Fibroblast of skin of left biceps (primary cell): ENCODE data around the gene KRT15.

Source experiments
- DNase-seq, 2 experiments: peaks; one replicate each; pipeline ENCODE4 v3.0.0-alpha.2; 2013; ENCODE audit warnings: low read depth in 2 of 2

The KRT15 gene

DNA sequence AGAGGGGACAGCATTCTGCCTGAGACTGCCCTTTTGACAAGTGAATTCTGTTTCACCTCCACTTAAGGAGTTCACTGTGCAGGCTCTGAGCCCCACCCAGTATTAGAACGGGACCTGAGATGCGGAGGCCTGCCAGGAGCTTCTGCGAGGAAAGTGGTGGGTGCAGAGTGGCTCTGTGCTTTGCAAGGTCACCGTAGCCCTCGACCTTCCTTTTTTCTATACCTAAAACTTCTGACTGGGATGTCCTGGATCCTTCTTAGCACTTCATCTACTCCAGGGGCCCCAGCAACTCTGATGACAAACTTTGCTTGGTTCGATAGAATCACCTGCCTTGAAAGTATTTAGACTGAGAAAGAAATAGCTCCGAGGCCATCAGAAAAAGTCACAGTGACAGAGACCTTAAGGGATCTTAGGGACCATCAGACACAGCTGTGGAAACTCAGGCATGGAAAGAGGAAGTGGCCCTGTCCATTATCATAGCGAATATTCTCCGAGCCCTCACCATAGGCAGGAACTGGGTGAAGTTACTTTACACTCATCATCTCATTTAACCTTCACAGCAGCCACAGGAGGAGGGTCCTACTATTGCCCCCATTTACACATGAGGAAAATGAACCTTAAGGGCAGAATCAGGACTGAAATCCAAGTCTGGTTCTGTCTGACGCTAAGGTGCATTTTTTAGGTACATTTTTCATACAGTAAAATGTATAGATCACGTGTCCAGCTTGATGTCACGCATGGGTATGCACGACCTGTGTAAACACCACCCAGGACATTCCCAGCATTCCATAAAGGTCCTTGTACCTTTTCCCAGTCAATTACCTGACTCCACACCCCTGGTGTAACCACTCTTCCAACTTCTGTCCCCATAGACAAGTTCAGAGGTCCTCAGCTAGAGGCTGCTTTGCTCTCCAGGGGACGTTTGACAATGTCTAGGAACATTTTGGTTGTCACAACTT lies 12.6 kb downstream of the KRT15 start:
- no peak for DNase-seq

DNA sequence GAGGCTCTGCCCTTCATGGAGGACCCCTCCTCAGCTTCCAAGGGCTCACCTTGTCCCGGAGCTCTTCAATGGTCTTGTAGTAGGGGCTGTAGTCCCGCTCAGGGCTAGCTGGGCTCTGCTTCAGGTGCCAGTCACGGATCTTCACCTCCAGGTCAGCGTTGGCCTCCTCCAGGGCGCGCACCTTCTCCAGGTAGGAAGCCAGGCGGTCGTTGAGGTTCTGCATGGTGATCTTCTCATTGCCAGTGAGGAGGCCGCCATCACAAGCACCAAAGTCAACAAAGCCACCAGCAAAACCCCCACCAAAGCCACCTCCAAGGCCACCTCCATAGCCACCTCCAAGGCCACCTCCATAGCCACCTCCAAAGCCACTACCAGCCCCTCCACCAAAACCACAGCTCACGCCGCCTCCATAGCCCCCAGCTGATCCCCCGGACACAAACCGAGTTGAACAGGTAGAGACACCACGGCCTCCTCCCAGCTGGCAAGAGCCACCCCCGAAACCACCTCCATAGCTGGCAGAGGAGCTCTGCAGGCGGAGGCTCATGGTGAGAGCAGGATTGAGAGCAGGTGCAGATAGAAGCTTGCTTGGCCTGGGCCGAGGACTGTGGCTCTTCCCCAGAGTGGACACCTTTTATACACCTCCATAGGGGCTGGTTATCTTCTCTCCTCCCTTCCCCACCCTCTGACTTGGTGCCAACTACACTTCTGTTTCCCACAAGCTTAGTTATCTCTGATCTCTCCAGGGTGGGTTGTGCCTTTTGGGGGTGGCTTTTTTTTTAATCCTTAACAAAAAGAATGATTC lies 13.5 kb downstream of the KRT15 start, which contains the start of gene KRT13:
TSS of gene KRT13 (minus strand) at position 606 of the 802 bp plus-strand sequence. CDS start at position 544, 62 bp downstream.
- no peak for DNase-seq

DNA sequence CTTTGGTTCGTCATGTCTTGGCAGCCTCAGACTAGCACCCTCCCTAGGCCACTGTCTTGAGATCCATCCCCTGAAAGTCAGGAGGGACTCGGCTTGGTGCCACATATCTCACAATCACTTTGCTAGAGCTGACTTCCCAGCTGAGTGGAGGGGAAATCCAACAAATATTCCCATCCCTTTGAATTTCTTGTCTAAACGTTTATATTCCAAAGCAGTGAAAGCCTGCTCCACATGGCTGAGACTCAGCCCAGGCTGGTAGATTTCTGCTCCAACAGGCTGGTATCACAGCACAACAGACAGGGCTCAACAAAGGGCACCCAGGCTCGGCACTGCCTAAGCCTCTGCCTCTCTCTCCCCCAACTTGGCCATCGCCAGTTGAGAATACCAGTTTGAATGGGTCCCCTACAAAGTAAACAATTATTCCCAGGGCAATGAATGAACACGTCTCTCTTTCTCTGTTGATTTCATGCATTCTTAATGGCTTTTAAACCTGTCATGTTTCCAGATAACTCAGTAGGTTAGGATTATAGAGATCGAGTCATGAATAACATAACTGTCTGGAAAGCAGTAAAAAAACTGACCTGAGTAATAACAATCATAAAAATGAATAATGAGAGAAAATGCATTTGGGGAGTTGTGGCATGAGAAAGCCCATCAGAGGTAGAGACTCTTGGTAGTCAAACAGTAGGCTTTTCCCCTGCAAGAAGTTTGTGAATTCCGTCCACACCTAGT lies 14.3 kb downstream of the KRT15 start:
- DNase-seq, result no peak

DNA sequence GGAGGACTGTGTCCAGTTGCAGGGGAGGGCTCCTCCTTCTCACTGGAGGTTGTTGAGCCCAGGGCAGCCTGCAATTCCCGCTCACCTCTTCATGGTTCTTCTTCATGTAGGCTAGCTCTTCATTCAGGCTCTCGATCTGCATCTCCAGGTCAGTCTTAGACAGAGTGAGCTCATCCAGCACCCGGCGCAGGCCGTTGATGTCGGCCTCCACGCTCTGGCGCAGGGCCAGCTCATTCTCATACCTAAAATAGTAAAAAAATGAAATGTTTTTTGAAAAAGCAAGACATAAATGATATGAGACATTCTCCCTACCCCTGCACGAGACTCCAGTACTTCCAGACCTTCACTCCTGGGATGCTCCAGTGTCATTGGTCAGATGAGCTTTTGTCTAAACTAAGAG lies 15.5 kb downstream of the KRT15 start:
- DNase-seq, result no peak

DNA sequence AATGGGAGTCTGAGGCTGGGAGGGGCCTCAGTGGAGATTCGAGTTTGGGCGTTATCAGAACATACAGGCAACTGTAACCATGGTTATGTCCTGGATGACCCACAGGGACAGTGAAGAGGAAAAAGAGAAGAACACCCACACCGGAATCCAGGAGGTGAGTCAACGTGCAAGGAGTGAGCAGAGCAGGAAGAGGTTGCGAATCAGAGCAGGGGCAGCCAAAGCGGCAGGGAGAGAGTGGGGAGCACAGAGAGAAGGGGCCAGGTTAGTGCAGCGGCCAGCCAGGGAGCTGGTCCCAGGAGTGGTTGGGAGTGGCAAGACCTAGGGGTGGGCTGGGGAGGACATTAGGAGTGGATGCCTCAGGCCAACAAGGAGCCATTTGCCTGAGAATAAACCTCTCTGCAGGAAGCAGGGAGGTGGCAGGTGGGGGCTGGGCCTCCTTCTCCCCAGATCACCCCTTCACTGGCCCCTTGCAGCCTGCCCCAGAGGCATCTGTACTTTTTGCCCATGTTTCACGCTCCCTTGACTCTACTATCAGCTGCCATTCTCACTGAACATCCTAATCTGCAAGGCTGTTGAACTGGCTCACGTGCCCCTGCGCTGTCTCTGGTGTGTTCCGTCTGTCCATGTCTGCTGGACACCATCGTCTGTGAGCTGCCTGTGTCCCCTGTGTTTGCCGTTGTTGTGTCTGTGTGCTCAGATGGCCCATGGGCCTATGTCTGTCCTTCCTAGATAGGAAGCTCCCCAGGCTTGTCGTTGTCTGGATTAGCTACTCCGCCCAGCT lies 18.4 kb downstream of the KRT15 start:
- no peak for DNase-seq

DNA sequence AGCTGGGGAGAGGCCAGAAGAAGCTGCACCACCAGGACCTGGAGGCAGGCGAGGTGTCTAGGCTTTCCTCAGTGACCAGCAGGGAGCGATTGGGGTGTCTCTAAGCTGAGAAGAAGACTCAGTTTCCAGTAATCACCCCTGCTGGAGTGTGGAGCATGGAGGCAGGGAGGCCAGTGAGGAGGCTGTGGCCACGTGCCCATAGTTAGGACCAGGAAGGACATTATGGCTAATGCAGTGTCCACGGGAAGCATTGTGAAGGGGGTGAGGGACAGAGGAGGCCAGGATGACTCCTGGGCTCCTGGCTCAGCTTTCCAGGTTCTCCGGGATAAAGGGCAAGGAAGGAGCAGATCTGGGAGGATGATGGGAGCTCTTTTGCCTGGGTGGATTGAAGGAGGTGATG lies 19.0 kb downstream of the KRT15 start:
- no peak for DNase-seq

DNA sequence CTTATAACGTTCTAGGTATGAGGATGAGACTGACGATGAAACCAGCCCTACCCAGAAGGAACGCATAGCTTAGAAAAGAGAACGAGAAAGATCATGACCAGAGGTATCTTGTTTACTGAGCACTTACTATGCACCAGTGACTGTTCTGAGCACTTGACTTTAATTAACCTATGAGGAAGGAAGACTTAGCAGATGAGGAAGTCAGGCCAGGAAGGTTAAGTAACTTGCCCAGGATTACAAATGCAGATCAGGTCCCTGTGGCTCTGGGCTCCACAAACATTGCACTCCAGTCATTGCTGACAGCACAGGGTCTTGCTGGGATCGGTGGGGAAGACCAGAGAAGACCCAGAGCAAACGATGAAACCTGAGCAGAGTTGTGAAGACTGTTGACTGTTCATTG lies 20.4 kb downstream of the KRT15 start:
- no peak for DNase-seq

DNA sequence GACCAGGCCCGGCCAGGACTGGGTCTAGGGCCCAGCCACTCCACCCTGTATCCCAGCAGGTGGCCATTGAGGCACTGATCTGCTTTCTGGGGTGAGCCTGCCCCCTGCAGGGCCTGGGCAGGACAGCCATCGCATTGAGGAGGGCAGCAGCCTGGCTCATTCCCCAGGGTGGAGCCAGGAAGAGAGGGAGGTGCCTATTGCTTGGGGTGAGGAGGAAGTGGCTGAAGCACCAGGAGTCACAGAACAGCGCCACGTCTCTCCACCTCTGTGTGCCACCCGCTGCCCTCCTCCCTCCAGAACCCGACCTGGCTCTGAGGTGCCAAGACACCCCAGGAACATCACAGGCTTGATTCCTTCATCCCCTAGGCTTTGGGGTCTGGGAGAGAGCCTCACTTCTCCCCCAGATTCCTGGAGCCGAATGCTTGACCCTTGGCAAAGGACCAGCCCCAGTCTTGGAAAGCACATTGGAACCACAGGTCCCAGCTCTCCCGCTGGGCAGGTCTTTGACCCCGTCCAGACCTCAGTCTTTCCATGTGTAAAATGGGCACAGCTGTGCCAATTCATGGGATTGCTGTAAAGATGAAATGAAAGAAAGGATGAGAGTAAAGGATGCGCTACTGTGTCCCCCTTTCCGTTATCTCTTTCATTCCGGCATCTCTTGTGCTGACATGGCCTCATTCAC lies 21.7 kb downstream of the KRT15 start:
- DNase-seq, result peak; percentile 30 to 44

DNA sequence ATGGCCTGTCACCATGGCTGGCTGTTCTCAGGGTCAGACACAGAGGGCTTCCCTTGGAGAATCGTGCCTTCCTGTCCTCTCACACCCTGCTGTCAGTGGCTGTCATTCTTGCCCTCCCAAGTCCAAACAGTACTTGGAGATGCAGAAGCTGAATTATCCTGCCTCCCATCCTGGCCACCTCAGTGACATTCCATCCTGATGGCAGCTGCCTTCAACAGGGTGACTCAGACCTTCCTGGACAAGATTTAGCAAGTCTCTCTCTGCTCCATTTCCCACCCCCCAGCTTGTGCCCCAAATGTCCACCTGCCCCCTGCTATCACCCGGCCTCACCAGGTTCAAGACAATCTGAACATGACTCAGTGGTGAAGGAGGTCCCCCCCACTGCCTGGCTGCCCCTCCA lies 24.2 kb downstream of the KRT15 start:
- no peak for DNase-seq

DNA sequence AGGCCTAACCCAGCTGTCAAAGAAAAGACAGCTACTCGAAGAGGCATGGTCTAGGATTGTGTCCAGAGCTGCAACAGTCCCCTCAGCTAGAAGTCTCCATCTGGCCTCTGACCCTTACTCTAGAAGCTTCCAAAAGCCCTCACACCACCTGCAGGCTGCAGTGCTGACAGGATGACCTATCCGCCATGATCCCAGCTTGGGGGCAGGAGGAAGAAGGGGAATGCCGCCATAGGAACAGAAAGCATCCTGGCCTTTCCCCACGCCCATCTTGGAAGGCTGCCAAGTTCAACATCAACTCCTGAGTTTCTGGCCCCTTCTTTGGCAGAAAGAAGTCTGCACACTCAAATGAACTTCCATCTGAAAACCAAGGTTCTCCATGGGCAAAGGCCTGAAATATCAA lies 25.9 kb downstream of the KRT15 start:
- DNase-seq, result no peak

DNA sequence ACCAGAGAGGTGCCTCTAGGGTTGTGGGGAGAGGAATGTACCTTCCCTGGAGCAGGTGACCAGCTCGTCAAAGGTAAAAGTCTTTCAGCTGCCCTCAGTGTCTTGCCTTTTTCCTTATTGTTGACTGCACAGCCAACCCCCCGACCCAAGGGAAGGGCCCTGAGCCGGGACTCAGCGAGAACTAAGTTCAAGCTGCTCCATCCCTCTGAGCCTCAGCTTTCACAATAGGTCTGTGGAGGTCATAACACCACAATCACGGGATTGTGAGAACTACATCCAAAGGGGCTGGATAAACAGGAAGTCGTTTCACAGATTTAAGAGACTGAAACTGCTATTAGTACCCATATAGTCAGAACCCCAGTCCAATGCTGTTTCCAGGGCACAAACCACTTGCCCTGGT lies 26.3 kb downstream of the KRT15 start:
- DNase-seq, result no peak

DNA sequence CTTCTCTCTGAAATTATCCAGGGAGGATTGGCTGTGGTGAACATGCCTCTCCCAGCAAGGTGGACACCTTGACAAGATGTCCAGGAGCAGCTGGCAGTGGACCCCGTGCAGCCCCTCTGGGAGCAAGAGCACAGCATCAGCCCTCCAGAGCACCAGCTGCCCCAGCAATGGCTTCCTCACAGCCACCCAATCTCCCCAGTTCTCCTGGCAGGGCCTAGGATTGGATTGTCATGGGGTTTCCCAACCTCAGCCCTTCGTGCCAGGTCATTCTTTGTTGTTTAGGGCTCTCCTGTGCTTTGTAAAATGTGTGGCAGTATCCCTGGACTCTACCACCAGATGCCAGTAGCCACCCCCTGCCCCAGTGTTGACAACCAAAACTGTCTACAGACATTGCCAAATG lies 27.2 kb downstream of the KRT15 start:
- no peak for DNase-seq

DNA sequence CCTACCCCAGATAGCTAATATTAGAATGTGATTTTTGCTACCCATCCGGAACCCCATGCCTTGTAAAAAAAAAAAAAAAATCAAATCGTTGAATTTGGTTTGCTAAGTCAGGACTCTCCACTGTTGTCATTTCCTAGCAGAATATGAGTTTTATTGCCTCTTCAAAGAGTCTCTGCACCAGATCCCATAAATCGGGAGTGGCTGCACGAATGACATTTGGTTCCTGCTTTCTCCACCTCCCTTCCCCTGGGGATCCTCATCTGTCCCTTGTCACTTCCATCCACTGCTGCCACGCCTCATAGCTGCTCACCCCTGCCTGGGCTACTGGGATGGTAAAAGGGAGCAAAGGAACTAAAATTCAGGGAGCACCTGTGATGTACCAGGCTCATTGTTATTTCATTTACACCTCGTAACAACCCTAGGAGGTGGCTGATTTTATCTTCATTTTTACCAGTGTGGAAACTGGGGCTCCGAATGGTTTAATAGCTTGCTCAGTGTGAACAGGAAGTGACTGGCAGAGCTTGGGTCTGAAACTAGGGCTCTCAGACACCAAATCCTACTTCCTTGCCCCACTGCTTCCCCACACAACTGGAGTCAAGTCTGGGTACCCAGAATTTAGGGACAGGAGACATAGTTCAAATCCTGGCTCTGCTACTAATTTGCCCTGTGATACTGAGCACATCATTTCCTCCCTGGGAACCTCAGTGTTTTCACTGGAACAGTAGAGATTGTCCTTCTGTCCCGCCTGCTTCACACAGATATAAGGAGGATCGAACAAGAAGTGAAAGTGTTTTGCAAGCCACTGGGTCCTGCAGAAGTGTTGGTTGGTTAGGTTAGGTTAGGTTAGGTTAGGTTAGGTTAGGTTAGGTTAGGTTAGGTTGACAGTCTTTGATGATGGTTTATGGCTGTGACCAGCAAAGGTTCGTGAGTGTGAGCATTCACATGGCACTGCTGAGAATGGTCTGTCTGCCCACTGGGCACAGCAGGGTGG lies 28.4 kb downstream of the KRT15 start:
- DNase-seq, result no peak

DNA sequence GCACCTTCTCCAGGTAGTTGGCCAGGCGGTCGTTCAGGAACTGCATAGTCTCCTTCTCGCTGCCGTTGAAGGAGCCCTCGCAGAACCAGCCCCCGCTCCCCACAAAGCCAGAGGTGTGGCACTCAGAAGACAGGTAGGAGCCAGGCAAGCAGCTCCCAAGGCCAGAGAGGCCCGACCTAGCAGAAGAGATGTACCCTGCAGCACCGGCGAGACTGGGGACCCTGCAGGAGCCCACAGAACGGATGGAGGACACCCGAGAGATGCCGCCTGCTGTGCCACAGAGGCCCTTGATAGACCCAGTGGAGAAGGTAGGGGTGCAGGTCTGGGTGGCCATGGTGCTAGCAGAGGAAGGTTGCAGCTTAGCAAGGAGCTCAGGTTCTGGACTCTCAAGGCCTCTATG lies 29.2 kb downstream of the KRT15 start, which contains the start of gene KRT36:
TSS of gene KRT36 (minus strand) at position 380 of the 400 bp plus-strand sequence. CDS start at position 334, 46 bp downstream.
- no peak for DNase-seq

DNA sequence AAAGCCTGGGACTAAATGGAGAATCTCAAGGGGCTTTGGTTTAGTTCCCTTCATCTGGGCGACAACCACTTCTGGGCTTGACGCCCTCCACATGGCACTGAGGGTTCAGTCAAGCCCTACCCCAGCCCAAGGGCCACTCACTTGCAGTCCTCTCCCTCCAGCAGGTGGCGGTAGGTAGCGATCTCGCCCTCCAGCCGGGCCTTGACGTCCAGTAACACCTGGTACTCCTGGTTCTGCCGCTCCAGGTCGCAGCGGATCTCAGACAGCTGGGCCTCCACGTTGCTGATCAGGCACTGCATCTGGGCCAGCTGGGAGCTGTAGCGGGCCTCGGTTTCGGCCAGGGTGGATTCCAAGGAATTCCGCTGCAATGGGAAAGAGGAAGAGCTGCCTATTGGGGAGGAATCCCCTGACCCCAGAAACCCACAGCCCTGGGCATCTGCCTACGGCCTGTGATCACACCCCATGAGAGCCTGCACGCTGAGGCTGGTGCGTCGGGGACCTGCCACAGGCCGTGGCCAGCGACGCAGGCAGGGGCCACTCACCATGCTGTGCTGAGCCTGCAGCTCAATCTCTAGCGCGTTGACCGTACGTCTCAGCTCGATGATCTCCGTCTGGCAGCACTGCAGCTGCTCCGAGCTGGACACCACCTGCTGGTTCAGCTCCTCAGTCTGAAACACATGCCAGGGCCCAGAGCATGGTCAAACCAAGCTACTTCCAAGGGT lies 31.7 kb downstream of the KRT15 start:
- no peak for DNase-seq

DNA sequence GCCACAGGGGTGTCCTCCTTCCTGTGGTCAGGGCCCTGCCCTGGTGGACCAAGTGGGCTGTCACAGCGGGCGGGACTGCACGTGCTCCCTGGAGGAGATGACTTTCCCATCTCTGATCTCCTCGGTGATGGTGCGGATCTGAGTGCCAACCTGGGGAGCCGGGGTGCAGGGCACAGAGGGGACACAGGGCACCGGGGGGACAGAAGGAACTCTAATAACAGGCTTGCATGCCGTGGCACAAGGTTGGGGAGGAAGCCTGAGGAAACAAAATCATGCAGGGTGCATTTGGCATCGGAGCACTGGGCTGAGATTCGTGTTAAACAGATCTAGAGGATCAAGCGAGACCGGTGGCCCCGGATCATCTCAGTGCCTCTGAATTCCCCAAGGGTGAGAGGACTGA lies 32.4 kb downstream of the KRT15 start:
- no peak for DNase-seq

DNA sequence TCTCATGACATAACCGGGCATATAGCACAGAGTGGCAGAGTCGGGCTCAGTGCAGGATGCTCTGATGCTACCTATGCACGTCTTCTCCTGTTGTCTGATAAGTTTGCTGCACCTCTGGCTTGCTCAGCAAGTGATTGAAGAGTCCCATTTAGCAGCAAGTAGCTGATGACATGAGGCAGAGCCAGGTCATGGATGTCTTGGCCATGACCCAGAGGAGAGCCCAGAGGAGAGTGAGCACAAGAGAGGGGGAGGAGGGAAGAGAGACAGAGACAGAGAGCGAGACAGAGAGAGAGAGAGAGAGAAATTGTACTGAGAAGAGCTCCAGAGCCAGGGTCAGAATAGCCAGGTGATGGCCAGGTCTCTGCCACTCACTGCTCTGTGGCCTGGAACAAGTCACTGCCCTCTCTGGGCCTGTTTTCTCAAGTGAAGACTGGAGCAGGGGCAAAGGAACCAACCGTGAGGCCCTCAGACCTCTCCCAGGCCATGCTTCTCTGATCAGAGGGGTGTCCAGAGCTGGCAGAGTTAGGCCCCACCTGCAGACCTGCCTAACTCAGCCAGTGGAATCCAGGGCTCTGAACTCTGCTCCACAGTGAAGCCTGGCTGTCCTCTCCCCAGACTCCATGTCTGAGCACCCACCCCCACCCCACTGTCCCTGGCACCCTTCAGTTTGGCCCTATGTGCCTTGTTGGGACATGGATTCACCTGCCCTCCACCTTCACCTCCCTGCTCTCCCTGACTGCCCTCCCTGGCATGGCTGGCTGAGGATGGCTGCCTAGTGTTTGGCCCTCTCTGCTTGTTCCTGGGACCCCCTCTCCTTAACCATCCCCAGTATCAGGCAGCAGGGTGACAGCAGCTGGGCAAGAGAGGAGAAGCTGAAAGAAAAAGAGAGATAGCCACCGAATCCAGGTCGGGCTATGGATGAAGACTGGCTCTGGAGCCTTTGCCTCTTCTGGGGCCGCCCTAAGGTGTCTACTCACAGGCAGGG lies 33.5 kb downstream of the KRT15 start:
- no peak for DNase-seq
